GM12878 (cell line): ENCODE measurements around the gene FCGR1A.
"Not testable (repeated sequence)": the region's sequence is repeated elsewhere in the genome, so short reads cannot be mapped to it uniquely, and the experiment has no call there.

Source experiments
- POLR2A ChIP-seq: IDR thresholded peaks from 2 replicates; pipeline ENCODE4 v1.6.1; 2011; ENCODE audit warnings: low read depth, mild to moderate bottlenecking, low read length
- POLR2AphosphoS2 ChIP-seq: IDR thresholded peaks from 2 replicates; pipeline ENCODE4 v1.6.1; 2011; ENCODE audit warnings: low read depth, mild to moderate bottlenecking, low read length, improper control_type of control experiment, moderate library complexity
- POLR2AphosphoS5 ChIP-seq: IDR thresholded peaks from 2 replicates; pipeline ENCODE4 v1.6.1; 2011; ENCODE audit warnings: mild to moderate bottlenecking, low read length, inconsistent platforms
- SPI1 ChIP-seq: IDR thresholded peaks from 2 replicates; pipeline ENCODE4 v1.6.1; 2011; ENCODE audit warnings: low read depth, mild to moderate bottlenecking, low read length, moderate library complexity, borderline replicate concordance; ENCODE audit not compliant: insufficient read depth
- ZNF207 ChIP-seq: fragments of 450-650 bp; IDR thresholded peaks from 2 replicates; pipeline ENCODE4 v1.6.1; 2014; ENCODE audit warnings: antibody characterized with exemption, mild to moderate bottlenecking, borderline replicate concordance

- TF ChIP-seq POLR2A, POLR2AphosphoS2, ZNF207, SPI1, POLR2AphosphoS5: not testable (repeated sequence)
These were observed 44.1 kb downstream of the FCGR1A start for GRCh38 chr1:149826555-149826954.
